WTC11 (cell line): ENCODE data around the gene VAT1. TPM values are rescaled to one million over a fixed set of nuclear protein-coding genes. Genes with fewer than 3 reads are reported as not detected.
A peak's percentile ranks its signal among the peaks of the same experiment; 100 is the strongest.

Experiments used
- ATAC-seq: fragments of 200-7000 bp; cut with Tn5 transposase; 2 replicates; pipeline ENCODE4 v1.10.0; 2021; ENCODE audit warnings: mild to moderate bottlenecking, moderate library complexity
- CTCF ChIA-PET: fragments of 300-600 bp; sonication (Branson Sonifier 250); formaldehyde crosslinking; loops from one replicate; lab custom pipeline; 2021; ENCODE audit warnings: antibody characterized with exemption; lab: Charles Lee
- POLR2A ChIA-PET: fragments of 350-600 bp; sonication (Branson Sonifier 250); formaldehyde crosslinking; loops from one replicate; lab custom pipeline; 2021; ENCODE audit warnings: antibody characterized with exemption; lab: Charles Lee
- DNase-seq: peaks from one replicate; pipeline ENCODE4 v3.0.0; 2021; ENCODE audit warnings: low spot score
- H3K27ac Mint-ChIP-seq: 2 replicates; pipeline ENCODE4 v1.8.0; 2021; ENCODE audit warnings: mixed read lengths
- H3K27me3 Mint-ChIP-seq: 2 replicates; pipeline ENCODE4 v1.8.0; 2021; ENCODE audit warnings: low read depth, mild to moderate bottlenecking, moderate library complexity, mixed read lengths
- H3K36me3 Mint-ChIP-seq: 2 replicates; pipeline ENCODE4 v1.8.0; 2021; ENCODE audit warnings: mixed read lengths
- H3K4me1 Mint-ChIP-seq: 2 replicates; pipeline ENCODE4 v1.8.0; 2022; ENCODE audit warnings: mixed read lengths
- H3K4me3 Mint-ChIP-seq: 2 replicates; pipeline ENCODE4 v1.8.0; 2021; ENCODE audit warnings: mild to moderate bottlenecking, moderate library complexity, mixed read lengths
- H3K9me3 Mint-ChIP-seq: 2 replicates; pipeline ENCODE4 v1.8.0; 2021; ENCODE audit warnings: mixed read lengths
- AR ChIP-seq: fragments of 250-450 bp; sonication (Bioruptor Pico); IDR thresholded peaks from 2 replicates; pipeline ENCODE4 v1.9.0; 2021; ENCODE audit warnings: mild to moderate bottlenecking
- CTCF ChIP-seq: fragments of 200-600 bp; IDR thresholded peaks from 2 replicates; pipeline ENCODE4 v1.8.0; 2022; ENCODE audit warnings: antibody characterized with exemption
- E2F4 ChIP-seq: sonication (generic); formaldehyde crosslinking; IDR thresholded peaks from 2 replicates; pipeline ENCODE4 v1.8.1; 2022; ENCODE audit warnings: low read depth, mild to moderate bottlenecking, moderate library complexity, missing genetic modification reagents, borderline replicate concordance
- GRHL2 ChIP-seq: fragments of 250-450 bp; sonication (Bioruptor Pico); IDR thresholded peaks from 2 replicates; pipeline ENCODE4 v1.8.0; 2022; ENCODE audit warnings: mild to moderate bottlenecking, moderate library complexity; ENCODE audit not compliant: insufficient replicate concordance, severe bottlenecking
- GTF2I ChIP-seq: fragments of 250-450 bp; sonication (Bioruptor Pico); conservative IDR thresholded peaks from 2 replicates; pipeline ENCODE4 v1.4.0; 2021; ENCODE audit warnings: mild to moderate bottlenecking
- JAZF1 ChIP-seq: fragments of 250-450 bp; sonication (Bioruptor Pico); IDR thresholded peaks from 2 replicates; pipeline ENCODE4 v1.9.0; 2021; ENCODE audit warnings: moderate library complexity, mild to moderate bottlenecking, inconsistent platforms
- MXD4 ChIP-seq: fragments of 250-450 bp; sonication (Bioruptor Pico); IDR thresholded peaks from 2 replicates; pipeline ENCODE4 v1.8.0; 2021; ENCODE audit warnings: mild to moderate bottlenecking, moderate library complexity, borderline replicate concordance
- NFATC4 ChIP-seq: fragments of 250-450 bp; sonication (Bioruptor Pico); IDR thresholded peaks from 2 replicates; pipeline ENCODE4 v1.9.0; 2021; ENCODE audit warnings: mild to moderate bottlenecking
- NFYB ChIP-seq: sonication (generic); formaldehyde crosslinking; conservative IDR thresholded peaks from 2 replicates; pipeline ENCODE4 v1.8.0; 2022; ENCODE audit warnings: low read depth, missing genetic modification reagents
- OVOL2 ChIP-seq: fragments of 250-450 bp; sonication (Bioruptor Pico); IDR thresholded peaks from 2 replicates; pipeline ENCODE4 v1.9.0; 2021; ENCODE audit warnings: mild to moderate bottlenecking, borderline replicate concordance
- PRRX2 ChIP-seq: fragments of 250-450 bp; sonication (Bioruptor Pico); IDR thresholded peaks from 2 replicates; pipeline ENCODE4 v1.8.0; 2021; ENCODE audit warnings: mild to moderate bottlenecking
- TCF7 ChIP-seq: sonication (generic); formaldehyde crosslinking; IDR thresholded peaks from 2 replicates; pipeline ENCODE4 v1.8.0; 2022; ENCODE audit warnings: mild to moderate bottlenecking, low read depth, missing genetic modification reagents, moderate library complexity
- TP53 ChIP-seq: sonication (generic); formaldehyde crosslinking; IDR thresholded peaks from 2 replicates; pipeline ENCODE4 v1.8.1; 2023; ENCODE audit warnings: mild to moderate bottlenecking, missing genetic modification reagents
- ZMAT4 ChIP-seq: fragments of 250-450 bp; sonication (Bioruptor Pico); IDR thresholded peaks from 2 replicates; pipeline ENCODE4 v1.9.0; 2021; ENCODE audit warnings: mild to moderate bottlenecking
- ZNF219 ChIP-seq: sonication (generic); formaldehyde crosslinking; IDR thresholded peaks from 2 replicates; pipeline ENCODE4 v1.8.0; 2023; ENCODE audit warnings: missing genetic modification reagents, mild to moderate bottlenecking, borderline replicate concordance
- ZNF281 ChIP-seq: sonication (generic); formaldehyde crosslinking; IDR thresholded peaks from 2 replicates; pipeline ENCODE4 v1.8.0; 2023; ENCODE audit warnings: mild to moderate bottlenecking, missing genetic modification reagents
- ZNF396 ChIP-seq: fragments of 250-450 bp; sonication (Bioruptor Pico); IDR thresholded peaks from 2 replicates; pipeline ENCODE4 v1.8.0; 2021; ENCODE audit warnings: mild to moderate bottlenecking, moderate library complexity, borderline replicate concordance
- ZNF425 ChIP-seq: fragments of 250-450 bp; sonication (Bioruptor Pico); conservative IDR thresholded peaks from 2 replicates; pipeline ENCODE4 v1.9.0; 2021; ENCODE audit warnings: mild to moderate bottlenecking
- ZNF532 ChIP-seq: fragments of 250-450 bp; sonication (Bioruptor Pico); IDR thresholded peaks from 2 replicates; pipeline ENCODE4 v1.9.0; 2021; ENCODE audit warnings: mild to moderate bottlenecking, borderline replicate concordance
- ZNF671 ChIP-seq: fragments of 250-450 bp; sonication (Bioruptor Pico); IDR thresholded peaks from 2 replicates; pipeline ENCODE4 v1.8.0; 2021; ENCODE audit warnings: mild to moderate bottlenecking
- total RNA-seq: library from RNA; stranded (reverse); gene quantifications from 3 replicates; pipeline ENCODE4 v1.2.3, GENCODE V29; 2021

The VAT1 gene
- total RNA-seq, 1 experiment from 2014 or later, result 298 TPM

- DNase-seq (no peak), ATAC-seq (peak; percentile 29)
- no peaks in the 10 kb centered on the region; the same call in 1 of the 2 replicates for H3K27me3 Mint-ChIP-seq
- CTCF ChIA-PET, result interaction anchor here (2.4 kb wide), 1 partner anchor 18 kb away, joined by 8 read pairs; the partner anchor contains the start of gene VAT1
- H3K27ac Mint-ChIP-seq, result peak overlapping the region; percentile 82
- POLR2A ChIA-PET, result no interaction called here
- H3K4me1 Mint-ChIP-seq, result peaks cover 26% of the 10 kb centered on the region
- H3K9me3 Mint-ChIP-seq, result no peaks in the 10 kb centered on the region
- H3K4me3 Mint-ChIP-seq, result no peak overlapping the region
- H3K36me3 Mint-ChIP-seq, result peaks cover 51% of the 10 kb centered on the region
- TF ChIP-seq NFATC4 (CRISPR knock-in tag) (peak; percentile 89), ZMAT4 (CRISPR knock-in tag) (no peak), ZNF425 (peak; percentile 82), ZNF532 (0 out of 2 replicates have a peak, but pooled peaks have one; percentile 27), PRRX2 (CRISPR knock-in tag) (peak; percentile 67; the same call in 1 of the 2 replicates), ZNF219 (no peak), NFYB (CRISPR knock-in tag) (no peak), MXD4 (CRISPR knock-in tag) (no peak), CTCF (no peak), AR (peak; percentile 71; the same call in 1 of the 2 replicates), OVOL2 (no peak), GTF2I (CRISPR knock-in tag) (no peak), ZNF281 (CRISPR knock-in tag) (no peak), JAZF1 (CRISPR knock-in tag) (no peak), GRHL2 (CRISPR knock-in tag) (no peak), TCF7 (no peak), E2F4 (no peak), ZNF396 (CRISPR knock-in tag) (no peak), TP53 (CRISPR knock-in tag) (no peak), ZNF671 (CRISPR knock-in tag) (peak; percentile 87; the same call in 1 of the 2 replicates)
Measured at GRCh38 chr17:43003542-43004172, 18.5 kb downstream of the VAT1 start.
